Tibial nerve (tissue), 4 donors: ENCODE measurements around the gene B3GALT5. TPM values are rescaled to one million over a fixed set of nuclear protein-coding genes. Genes with fewer than 3 reads are reported as not detected.
A peak's percentile ranks its signal among the peaks of the same experiment; 100 is the strongest.

Experiments
- DNase-seq, 2 donors: peaks; one replicate each; pipeline ENCODE4 v3.0.0-alpha.2; 2019; ENCODE audit warnings: low spot score in 2 of 2
- H3K27ac ChIP-seq, 4 donors: fragments of 200-600 bp; sonication (generic) in 3 of 4; one replicate each; pipeline ENCODE4 v1.5.1; 2017 to 2019; ENCODE audit warnings: mild to moderate bottlenecking in 1 of 4
- H3K27me3 ChIP-seq, 2 donors: fragments of 200-600 bp; sonication (generic) in 1 of 2; one replicate each; pipeline versions ENCODE4 v1.5.1 to v1.6.0; 2017 to 2019
- H3K36me3 ChIP-seq, 3 donors: fragments of 200-600 bp; sonication (generic); one replicate each; pipeline ENCODE4 v1.5.1; 2018 to 2019
- H3K4me1 ChIP-seq, 4 donors: fragments of 200-600 bp; sonication (generic) in 3 of 4; one replicate each; pipeline ENCODE4 v1.5.1; 2017 to 2019
- H3K4me3 ChIP-seq, 4 donors: fragments of 200-600 bp; sonication (generic) in 3 of 4; one replicate each; pipeline ENCODE4 v1.5.1; 2017 to 2019; ENCODE audit warnings: mild to moderate bottlenecking in 1 of 4, moderate library complexity in 1 of 4
- H3K9me3 ChIP-seq, 4 donors: fragments of 200-600 bp; sonication (generic) in 3 of 4; one replicate each; pipeline ENCODE4 v1.5.1; 2017 to 2019
- EP300 ChIP-seq, 2 donors: sonication (generic); formaldehyde crosslinking; IDR thresholded peaks; one replicate each; pipeline ENCODE4 v1.6.1; 2017; ENCODE audit warnings: antibody characterized with exemption in 2 of 2, mild to moderate bottlenecking in 1 of 2
- POLR2A ChIP-seq, 2 donors: fragments of 450-650 bp; IDR thresholded peaks; one replicate each; pipeline ENCODE4 v1.6.1; 2017; ENCODE audit warnings: antibody characterized with exemption in 2 of 2, mild to moderate bottlenecking in 2 of 2, moderate library complexity in 2 of 2
- WGBS, 2 donors: methylation state at CpG; one replicate each; pipeline ENCODE4 v1.1.5; 2018; 5-methylcytosine and 5-hydroxymethylcytosine counted together
- total RNA-seq, 4 donors: library from RNA; depleted of rRNA; stranded (reverse); fragments of >200 nt; gene quantifications; one replicate each; pipeline ENCODE4 v1.1.0, GENCODE V29; 2016
- TF ChIP-seq, protein P1 (sequence below), 5 experiments: fragments of 200-600 bp in 3 of 5; fragments of 450-650 bp in 2 of 5; sonication (generic) in 3 of 5; IDR thresholded peaks; one replicate each; pipeline ENCODE4 v1.5.1; 2016 to 2019; ENCODE audit warnings: antibody characterized with exemption in 5 of 5, mild to moderate bottlenecking in 3 of 5, moderate library complexity in 2 of 5

Gene B3GALT5
- total RNA-seq, 4 donors from 2014 or later, result not detected

DNA sequence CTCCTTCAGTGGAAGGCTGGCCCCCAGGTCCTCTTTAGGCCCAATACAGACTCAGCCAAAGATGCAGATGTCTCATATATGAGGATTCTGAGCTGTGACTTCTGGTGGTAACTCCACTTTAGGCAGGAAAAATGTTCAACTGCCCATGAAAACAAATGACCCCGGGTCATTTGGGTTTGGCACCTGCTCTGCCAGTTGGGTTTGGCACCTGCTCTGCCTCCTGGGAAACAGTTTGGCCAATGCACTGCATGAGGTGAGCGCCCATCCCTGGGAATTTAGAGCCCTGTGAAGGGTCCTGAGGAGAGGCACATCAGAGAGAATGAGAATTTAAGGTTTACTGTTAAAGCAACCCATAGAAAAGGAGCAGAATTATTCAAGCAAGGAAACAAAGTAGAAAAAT lies 45.3 kb downstream of the B3GALT5 start:
- TF ChIP-seq EP300 (IDR thresholded peaks at IDR 0.05), result no peak
- no peak for TF ChIP-seq POLR2A (IDR thresholded peaks at IDR 0.05)
- TF ChIP-seq, protein P1, sequence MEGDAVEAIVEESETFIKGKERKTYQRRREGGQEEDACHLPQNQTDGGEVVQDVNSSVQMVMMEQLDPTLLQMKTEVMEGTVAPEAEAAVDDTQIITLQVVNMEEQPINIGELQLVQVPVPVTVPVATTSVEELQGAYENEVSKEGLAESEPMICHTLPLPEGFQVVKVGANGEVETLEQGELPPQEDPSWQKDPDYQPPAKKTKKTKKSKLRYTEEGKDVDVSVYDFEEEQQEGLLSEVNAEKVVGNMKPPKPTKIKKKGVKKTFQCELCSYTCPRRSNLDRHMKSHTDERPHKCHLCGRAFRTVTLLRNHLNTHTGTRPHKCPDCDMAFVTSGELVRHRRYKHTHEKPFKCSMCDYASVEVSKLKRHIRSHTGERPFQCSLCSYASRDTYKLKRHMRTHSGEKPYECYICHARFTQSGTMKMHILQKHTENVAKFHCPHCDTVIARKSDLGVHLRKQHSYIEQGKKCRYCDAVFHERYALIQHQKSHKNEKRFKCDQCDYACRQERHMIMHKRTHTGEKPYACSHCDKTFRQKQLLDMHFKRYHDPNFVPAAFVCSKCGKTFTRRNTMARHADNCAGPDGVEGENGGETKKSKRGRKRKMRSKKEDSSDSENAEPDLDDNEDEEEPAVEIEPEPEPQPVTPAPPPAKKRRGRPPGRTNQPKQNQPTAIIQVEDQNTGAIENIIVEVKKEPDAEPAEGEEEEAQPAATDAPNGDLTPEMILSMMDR (IDR thresholded peaks at IDR 0.05), result no peak
- no peak overlapping the region for H3K4me3 ChIP-seq
- no peaks in the 10 kb centered on the region for H3K27me3 ChIP-seq
- H3K27ac ChIP-seq, result no peak overlapping the region
- peaks cover 0 to 10% (median 0%) of the 10 kb centered on the region in 4 donors for H3K4me1 ChIP-seq
- DNase-seq, result no peak
- 81 to 91% methylated on average over 2 of the region's 2 CpGs for WGBS, 2 donors
- H3K36me3 ChIP-seq, result no peaks in the 10 kb centered on the region
- peaks cover 0 to 11% (median 0%) of the 10 kb centered on the region in 4 donors for H3K9me3 ChIP-seq

DNA sequence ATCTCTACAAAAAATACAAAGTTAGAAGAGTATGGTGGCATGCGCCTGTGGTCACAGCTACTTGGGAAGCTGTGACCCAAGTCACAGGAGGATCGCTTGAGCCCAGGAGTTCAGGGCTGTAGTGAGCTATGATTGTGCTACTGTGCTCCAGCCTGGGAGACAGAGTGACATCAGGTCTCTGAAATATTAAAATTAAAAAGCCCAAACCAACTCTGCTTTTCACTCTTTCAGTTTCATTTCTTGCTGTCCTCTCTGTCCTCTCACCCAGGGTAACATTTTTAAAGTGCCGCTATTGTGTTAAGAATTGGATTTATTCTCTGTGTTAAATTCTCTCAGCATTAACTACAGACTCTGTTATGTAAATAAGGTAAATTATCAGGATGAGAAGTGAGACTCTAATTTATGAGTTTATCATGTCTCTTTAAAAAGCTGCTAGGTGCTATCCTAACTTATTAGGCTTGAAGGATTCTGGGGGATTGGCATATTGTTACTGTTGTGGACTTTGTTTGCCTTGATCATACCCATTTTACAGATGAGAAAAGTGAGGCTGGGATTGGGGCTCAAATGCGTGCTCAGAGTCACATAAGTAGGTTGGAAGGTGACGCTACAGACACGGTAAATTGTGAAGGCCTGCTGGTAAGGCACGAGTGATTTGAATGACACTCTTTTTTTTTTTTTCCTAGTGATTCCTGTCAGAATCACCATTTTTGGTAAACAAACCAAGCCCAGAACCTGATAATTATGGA lies 46.5 kb downstream of the B3GALT5 start:
- H3K27ac ChIP-seq, result no peak overlapping the region
- H3K4me1 ChIP-seq, result peaks cover 0 to 10% (median 0%) of the 10 kb centered on the region in 4 donors
- no peaks in the 10 kb centered on the region for H3K9me3 ChIP-seq
- 85% methylated on average over 7 of the region's 7 CpGs for WGBS, 2 donors
- H3K4me3 ChIP-seq, result no peak overlapping the region
- no peak for TF ChIP-seq POLR2A (IDR thresholded peaks at IDR 0.05)
- TF ChIP-seq, protein P1 (IDR thresholded peaks at IDR 0.05), result no peak
- no peak for TF ChIP-seq EP300 (IDR thresholded peaks at IDR 0.05)
- no peaks in the 10 kb centered on the region for H3K27me3 ChIP-seq
- H3K36me3 ChIP-seq, result no peaks in the 10 kb centered on the region
- DNase-seq, result no peak

- H3K36me3 ChIP-seq, result no peaks in the 10 kb centered on the region
- TF ChIP-seq POLR2A (IDR thresholded peaks at IDR 0.05) (no peak), EP300 (IDR thresholded peaks at IDR 0.05) (no peak)
- TF ChIP-seq, protein P1 (IDR thresholded peaks at IDR 0.05), result no peak
- peaks cover 0 to 10% (median 0%) of the 10 kb centered on the region in 4 donors for H3K4me1 ChIP-seq
- 15 to 17% methylated on average over 17 of the region's 17 CpGs for WGBS, 2 donors
- peak in 1 of 2 donors; percentile 14 for DNase-seq
- no peaks in the 10 kb centered on the region for H3K27me3 ChIP-seq
- no peak overlapping the region for H3K27ac ChIP-seq
- H3K9me3 ChIP-seq, result no peaks in the 10 kb centered on the region
- H3K4me3 ChIP-seq, result no peak overlapping the region
Measured at GRCh38 chr21:39660191-39660980, 47.6 kb downstream of the B3GALT5 start.

- H3K4me1 ChIP-seq, result peaks cover 0 to 10% (median 0%) of the 10 kb centered on the region in 4 donors
- 90 to 93% methylated on average over 18 of the region's 18 CpGs for WGBS, 2 donors
- no peaks in the 10 kb centered on the region for H3K27me3 ChIP-seq
- DNase-seq, result no peak
- H3K27ac ChIP-seq, result no peak overlapping the region
- H3K4me3 ChIP-seq, result no peak overlapping the region
- TF ChIP-seq POLR2A (IDR thresholded peaks at IDR 0.05) (no peak), EP300 (IDR thresholded peaks at IDR 0.05) (no peak)
- TF ChIP-seq, protein P1 (IDR thresholded peaks at IDR 0.05), result no peak
- H3K36me3 ChIP-seq, result no peaks in the 10 kb centered on the region
- H3K9me3 ChIP-seq, result no peaks in the 10 kb centered on the region
Measured at GRCh38 chr21:39661121-39661520, 48.4 kb downstream of the B3GALT5 start.

GRCh38 chr21:39661740-39662139 lies 49.0 kb downstream of the B3GALT5 start:
- no peaks in the 10 kb centered on the region for H3K27me3 ChIP-seq
- H3K4me1 ChIP-seq, result peaks cover 0 to 10% (median 0%) of the 10 kb centered on the region in 4 donors
- no peak overlapping the region for H3K4me3 ChIP-seq
- 85 to 87% methylated on average over 9 of the region's 9 CpGs for WGBS, 2 donors
- DNase-seq, result no peak
- H3K36me3 ChIP-seq, result no peaks in the 10 kb centered on the region
- TF ChIP-seq EP300 (IDR thresholded peaks at IDR 0.05), result no peak
- no peak for TF ChIP-seq POLR2A (IDR thresholded peaks at IDR 0.05)
- TF ChIP-seq, protein P1 (IDR thresholded peaks at IDR 0.05), result no peak
- H3K9me3 ChIP-seq, result no peaks in the 10 kb centered on the region
- no peak overlapping the region for H3K27ac ChIP-seq
